Measurements from ENCODE around the gene C1QTNF6.

DNA sequence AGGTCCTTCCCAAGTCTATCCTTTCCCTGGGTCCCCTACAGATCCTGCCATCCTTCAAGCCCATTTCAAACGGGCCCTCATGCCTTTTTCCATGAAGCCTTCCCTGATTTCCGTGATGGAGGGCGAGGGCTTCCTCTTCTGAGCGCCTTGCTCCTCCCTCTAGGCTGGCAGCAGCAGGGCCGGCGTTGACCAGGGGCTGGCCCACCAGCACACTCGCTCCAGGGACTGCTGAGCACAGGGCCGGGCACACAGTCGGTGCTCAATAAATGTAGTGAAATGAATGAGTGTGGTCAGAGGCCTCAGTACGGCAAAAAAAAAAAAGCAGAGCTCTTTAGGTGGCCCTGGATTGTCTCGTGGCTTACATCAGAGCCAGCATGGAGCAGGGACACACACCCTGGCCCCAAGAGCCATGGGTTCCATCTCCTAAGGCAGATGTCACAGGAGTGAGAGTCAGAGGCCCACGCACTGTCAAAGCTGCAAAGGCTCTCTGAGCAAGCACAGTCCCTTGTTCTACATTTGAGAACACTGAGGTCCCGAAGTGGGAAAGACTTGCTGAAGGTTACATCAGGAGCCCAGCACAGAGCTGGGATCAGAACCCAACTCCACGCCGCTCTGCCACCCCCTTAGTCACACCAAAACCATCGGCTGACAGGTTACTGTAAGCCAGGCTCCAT is 41.4 kb downstream of the C1QTNF6 start:
- TF ChIP-seq, protein P1, sequence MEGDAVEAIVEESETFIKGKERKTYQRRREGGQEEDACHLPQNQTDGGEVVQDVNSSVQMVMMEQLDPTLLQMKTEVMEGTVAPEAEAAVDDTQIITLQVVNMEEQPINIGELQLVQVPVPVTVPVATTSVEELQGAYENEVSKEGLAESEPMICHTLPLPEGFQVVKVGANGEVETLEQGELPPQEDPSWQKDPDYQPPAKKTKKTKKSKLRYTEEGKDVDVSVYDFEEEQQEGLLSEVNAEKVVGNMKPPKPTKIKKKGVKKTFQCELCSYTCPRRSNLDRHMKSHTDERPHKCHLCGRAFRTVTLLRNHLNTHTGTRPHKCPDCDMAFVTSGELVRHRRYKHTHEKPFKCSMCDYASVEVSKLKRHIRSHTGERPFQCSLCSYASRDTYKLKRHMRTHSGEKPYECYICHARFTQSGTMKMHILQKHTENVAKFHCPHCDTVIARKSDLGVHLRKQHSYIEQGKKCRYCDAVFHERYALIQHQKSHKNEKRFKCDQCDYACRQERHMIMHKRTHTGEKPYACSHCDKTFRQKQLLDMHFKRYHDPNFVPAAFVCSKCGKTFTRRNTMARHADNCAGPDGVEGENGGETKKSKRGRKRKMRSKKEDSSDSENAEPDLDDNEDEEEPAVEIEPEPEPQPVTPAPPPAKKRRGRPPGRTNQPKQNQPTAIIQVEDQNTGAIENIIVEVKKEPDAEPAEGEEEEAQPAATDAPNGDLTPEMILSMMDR (conservative IDR thresholded peaks at IDR 0.05; ENCODE audit: low read depth in 2 of 2): no peak
- TF ChIP-seq POLR2AphosphoS5 (IDR thresholded peaks at IDR 0.05; ENCODE audit: low read depth): no peak
- no peak for TF ChIP-seq EZH2 (IDR thresholded peaks at IDR 0.05; ENCODE audit: low read depth, unreplicated experiment)
- no peak for TF ChIP-seq CREB1 (CRISPR knock-in tag; IDR thresholded peaks at IDR 0.05; ENCODE audit: low read depth)
- TF ChIP-seq, protein P2, sequence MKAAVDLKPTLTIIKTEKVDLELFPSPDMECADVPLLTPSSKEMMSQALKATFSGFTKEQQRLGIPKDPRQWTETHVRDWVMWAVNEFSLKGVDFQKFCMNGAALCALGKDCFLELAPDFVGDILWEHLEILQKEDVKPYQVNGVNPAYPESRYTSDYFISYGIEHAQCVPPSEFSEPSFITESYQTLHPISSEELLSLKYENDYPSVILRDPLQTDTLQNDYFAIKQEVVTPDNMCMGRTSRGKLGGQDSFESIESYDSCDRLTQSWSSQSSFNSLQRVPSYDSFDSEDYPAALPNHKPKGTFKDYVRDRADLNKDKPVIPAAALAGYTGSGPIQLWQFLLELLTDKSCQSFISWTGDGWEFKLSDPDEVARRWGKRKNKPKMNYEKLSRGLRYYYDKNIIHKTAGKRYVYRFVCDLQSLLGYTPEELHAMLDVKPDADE (IDR thresholded peaks at IDR 0.05): no peak
- TF ChIP-seq NANOG (IDR thresholded peaks at IDR 0.05; ENCODE audit: borderline replicate concordance): no peak
